Cortex of kidney (tissue), 1 donor: ENCODE measurements around the gene ILDR2.
"Not testable (repeated sequence)": the region's sequence is repeated elsewhere in the genome, so short reads cannot be mapped to it uniquely, and the experiment has no call there.

Experiments
- DNase-seq: peaks from one replicate; lab custom pipeline; 2025; lab: John Stamatoyannopoulos, UW

The ILDR2 gene

GRCh38 chr1:166884971-166885370, 90.4 kb downstream of the ILDR2 start:
- no peak for DNase-seq

DNA sequence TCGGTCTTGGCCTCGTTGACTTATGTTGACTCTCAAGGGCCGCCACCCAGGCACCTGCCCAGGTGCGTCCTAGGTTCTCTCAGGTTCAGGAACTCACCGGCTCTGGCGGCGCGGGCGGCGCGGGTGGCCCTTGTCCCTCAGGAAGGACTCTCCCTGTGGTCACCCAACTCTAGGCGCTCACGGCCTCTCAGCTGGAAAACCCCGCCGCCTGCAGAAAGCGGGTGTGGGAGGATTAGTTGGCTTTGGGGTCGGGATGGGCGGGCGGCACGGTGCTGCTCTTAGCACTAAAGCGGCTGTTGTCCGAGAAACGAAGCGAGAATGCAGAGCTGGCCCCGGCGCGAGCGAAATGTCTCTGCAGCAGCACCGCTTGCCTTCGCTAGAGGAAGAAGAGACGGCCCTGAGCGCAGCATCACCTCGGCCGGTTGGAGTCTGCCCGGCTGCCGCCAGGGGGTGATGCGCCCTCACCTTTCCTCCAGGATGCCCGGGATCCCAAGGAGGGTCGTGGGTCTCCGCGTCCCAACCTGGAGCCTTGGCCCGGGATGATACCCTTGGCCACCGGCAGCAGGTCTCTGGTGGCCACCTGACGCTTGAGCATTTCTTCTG, 91.2 kb downstream of the ILDR2 start:
- DNase-seq: no peak

GRCh38 chr1:166882893-166883292, 92.4 kb downstream of the ILDR2 start:
- DNase-seq: no peak

- DNase-seq: not testable (repeated sequence)
Observed at GRCh38 chr1:166878173-166878917, 97.0 kb downstream of the ILDR2 start.

DNA sequence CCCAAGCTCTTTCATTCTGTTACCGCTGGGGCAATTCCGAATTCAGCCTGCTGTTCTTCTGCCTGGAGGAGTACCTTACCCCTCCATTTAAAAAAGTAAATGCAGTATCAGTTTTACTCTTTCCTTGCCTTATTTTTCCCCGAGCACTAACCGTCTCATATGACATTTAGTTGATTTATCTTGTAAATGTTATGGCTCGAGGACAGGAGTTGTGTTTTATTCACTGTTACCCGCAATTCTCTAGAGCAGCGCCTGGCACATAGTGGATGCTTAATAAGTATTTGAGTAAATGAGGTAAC, 98.9 kb downstream of the ILDR2 start:
- no peak for DNase-seq

GRCh38 chr1:166875734-166876539, 99.4 kb downstream of the ILDR2 start, which contains the start of gene TADA1:
TADA1 (minus strand) TSS chr1:166876264; CDS start chr1:166876233, 31 bp downstream.
- DNase-seq: peak; percentile 65

DNA sequence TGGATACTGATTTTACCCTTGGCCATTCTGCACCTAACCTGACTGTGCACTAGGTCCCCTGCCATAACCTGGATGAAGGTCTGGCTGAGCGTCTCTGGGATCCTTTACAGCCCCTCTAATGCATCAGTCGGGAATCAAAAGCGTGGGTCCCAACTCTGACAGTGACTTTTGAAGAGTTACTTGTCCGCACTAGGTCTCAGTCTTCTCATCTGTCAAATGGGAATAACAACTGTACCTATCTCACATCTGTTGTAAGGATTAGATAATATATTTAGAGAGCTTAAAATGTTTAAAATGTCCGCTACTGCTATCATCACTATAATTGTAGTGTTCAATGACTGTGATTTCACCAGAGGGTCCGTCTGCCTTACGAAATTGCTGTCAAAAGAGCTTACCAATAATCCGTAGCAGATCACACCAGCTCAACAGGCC, 100.0 kb downstream of the ILDR2 start:
- no peak for DNase-seq

- DNase-seq: no peak
Observed at GRCh38 chr1:166874464-166874863, 100.9 kb downstream of the ILDR2 start.

- no peak for DNase-seq
Observed at GRCh38 chr1:166870584-166870983, 104.8 kb downstream of the ILDR2 start.

GRCh38 chr1:166869318-166870099, 105.8 kb downstream of the ILDR2 start:
- DNase-seq: no peak

- no peak for DNase-seq
Observed at GRCh38 chr1:166868639-166869038, 106.7 kb downstream of the ILDR2 start.

DNA sequence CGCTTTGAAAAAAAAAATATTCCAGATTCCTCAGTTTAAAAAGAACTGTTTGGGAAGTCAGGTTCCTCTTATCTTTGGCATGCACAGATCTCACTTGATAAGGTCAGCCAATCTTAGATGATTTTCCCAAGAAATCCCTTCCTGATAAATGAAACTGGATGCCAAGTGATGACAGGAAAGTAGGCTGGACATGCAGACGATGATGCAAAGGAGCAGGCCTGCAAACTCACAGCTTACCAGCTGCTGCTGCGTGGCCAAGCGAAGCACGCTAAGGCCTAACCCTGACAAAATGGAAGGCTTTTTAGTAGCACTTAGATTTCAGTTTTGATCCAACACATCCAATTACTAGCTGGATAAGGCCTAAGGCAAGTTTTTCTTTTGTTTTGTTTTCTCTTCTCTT, 109.4 kb downstream of the ILDR2 start:
- no peak for DNase-seq

DNA sequence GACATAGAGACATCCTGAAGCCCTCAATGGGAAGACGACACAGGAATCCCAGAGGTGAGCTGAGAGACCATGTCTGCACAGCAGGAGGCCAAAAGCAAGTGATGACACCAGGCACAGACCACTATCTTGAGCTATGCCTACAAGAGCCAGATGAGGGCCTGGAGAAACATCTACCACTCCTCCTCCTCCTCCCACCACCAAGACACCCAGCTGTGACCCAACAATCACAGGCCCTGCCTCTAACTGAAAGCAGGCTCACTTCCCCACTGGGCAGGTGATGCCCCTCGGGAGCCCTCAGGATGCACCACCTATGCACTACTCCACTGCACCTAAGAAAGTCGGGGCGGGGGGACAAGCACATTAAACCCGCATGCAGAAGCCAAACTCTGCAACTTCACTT, 115.7 kb downstream of the ILDR2 start:
- no peak for DNase-seq

DNA sequence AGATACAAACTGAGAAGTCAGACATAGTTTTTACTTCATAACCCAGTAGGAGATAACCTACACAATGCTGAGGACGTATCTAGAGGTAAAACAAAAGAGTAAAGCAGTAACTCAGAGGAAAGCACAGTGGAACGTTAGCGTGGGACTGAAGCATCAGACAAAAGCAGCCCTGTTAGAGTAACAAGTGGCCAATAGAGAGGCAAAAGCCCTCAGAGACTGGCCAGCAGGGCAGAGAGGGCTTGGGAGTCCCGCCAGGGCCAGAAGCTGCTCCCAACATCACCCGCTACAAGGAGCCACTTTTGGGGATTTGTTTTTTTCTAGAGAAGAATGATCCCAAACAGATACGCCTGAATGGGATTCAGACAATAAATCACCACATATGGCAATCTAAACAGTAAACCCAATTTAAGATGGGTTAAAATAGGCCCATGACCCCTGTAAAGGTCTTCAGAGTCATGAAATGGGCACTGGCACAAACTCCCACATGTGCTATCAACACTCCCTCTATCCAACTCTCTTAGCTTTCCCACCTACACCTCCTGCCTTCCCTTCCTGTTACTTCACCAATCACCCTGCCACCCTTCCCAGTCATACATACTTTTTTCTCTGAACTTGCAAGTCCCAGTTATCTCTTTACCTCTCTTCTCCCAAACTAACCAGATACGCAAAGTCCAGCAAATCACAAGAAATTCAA, 116.5 kb downstream of the ILDR2 start:
- no peak for DNase-seq
